Measurements from ENCODE around the gene BATF2.

- TF ChIP-seq ATF2 (IDR thresholded peaks at IDR 0.05; ENCODE audit: low read length) (no peak), FOXK2 (IDR thresholded peaks at IDR 0.05) (no peak), NFYB (IDR thresholded peaks at IDR 0.05; ENCODE audit: insufficient read depth, low read depth, low read length) (no peak), MAX (IDR thresholded peaks at IDR 0.05; ENCODE audit: low read depth, low read length) (no peak), CTCF (IDR thresholded peaks at IDR 0.05 in 2 of 3, conservative IDR thresholded peaks at IDR 0.05 in 1 of 3; ENCODE audit: control insufficient read depth in 2 of 3, extremely low read depth in 1 of 3, insufficient read depth in 1 of 3, low read depth in 3 of 3, low read length in 3 of 3) (no peak), TARDBP (IDR thresholded peaks at IDR 0.05; ENCODE audit: borderline replicate concordance) (no peak), YY1 (IDR thresholded peaks at IDR 0.05; ENCODE audit: low read depth, low read length) (no peak)
- TF ChIP-seq, protein P1, sequence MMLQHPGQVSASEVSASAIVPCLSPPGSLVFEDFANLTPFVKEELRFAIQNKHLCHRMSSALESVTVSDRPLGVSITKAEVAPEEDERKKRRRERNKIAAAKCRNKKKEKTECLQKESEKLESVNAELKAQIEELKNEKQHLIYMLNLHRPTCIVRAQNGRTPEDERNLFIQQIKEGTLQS (IDR thresholded peaks at IDR 0.05; ENCODE audit: borderline replicate concordance, extremely low read depth, low read depth, low read length) = no peak
These were observed 22.6 kb downstream of the BATF2 start for GRCh38 chr11:64974124-64974523.
